H9 (cell line): Measurements from ENCODE around the gene TXNDC17. TPM values are rescaled to one million over a fixed set of nuclear protein-coding genes. Genes with fewer than 3 reads are reported as not detected.

Experiments used
- DNase-seq: peaks from one replicate; pipeline ENCODE4 v3.0.0-alpha.2; 2017
- H2AFZ ChIP-seq: one replicate; pipeline ENCODE4 v1.6.1; 2013; ENCODE audit warnings: mild to moderate bottlenecking, low read length, control low read depth, moderate library complexity
- H2AK5ac ChIP-seq: 2 replicates; pipeline ENCODE4 v1.6.1; 2013; ENCODE audit warnings: low read length, control low read depth, mixed read lengths; ENCODE audit not compliant: insufficient read length
- H2BK120ac ChIP-seq: one replicate; pipeline ENCODE4 v1.6.1; 2013; ENCODE audit warnings: low read depth, mild to moderate bottlenecking, low read length, control low read depth, inconsistent platforms; ENCODE audit not compliant: poor library complexity, severe bottlenecking
- H2BK12ac ChIP-seq: 2 replicates; pipeline ENCODE4 v1.6.1; 2013; ENCODE audit warnings: low read length, control low read depth, mixed read lengths, low read depth; ENCODE audit not compliant: insufficient read length
- H2BK15ac ChIP-seq: 2 replicates; pipeline ENCODE4 v1.6.1; 2013; ENCODE audit warnings: low read depth, low read length, control low read depth
- H2BK20ac ChIP-seq: one replicate; pipeline ENCODE4 v1.6.1; 2013; ENCODE audit warnings: low read depth, mild to moderate bottlenecking, low read length, control low read depth, inconsistent platforms; ENCODE audit not compliant: poor library complexity, severe bottlenecking
- H2BK5ac ChIP-seq: 2 replicates; pipeline ENCODE4 v1.6.1; 2013; ENCODE audit warnings: low read length, control low read depth, mixed read lengths; ENCODE audit not compliant: insufficient read length
- H3K14ac ChIP-seq: 2 replicates; pipeline ENCODE4 v1.6.1; 2013; ENCODE audit warnings: low read length, control low read depth; ENCODE audit not compliant: insufficient read depth
- H3K18ac ChIP-seq: 2 replicates; pipeline ENCODE4 v1.6.1; 2013; ENCODE audit warnings: low read depth, mild to moderate bottlenecking, mixed read lengths, low read length, control low read depth; ENCODE audit not compliant: insufficient read length
- H3K23ac ChIP-seq: 2 replicates; pipeline ENCODE4 v1.6.1; 2013; ENCODE audit warnings: low read length, control low read depth, mixed read lengths, low read depth; ENCODE audit not compliant: insufficient read length
- H3K23me2 ChIP-seq: 2 replicates; pipeline ENCODE4 v1.6.1; 2013; ENCODE audit warnings: low read depth, mild to moderate bottlenecking, mixed read lengths, low read length, control low read depth; ENCODE audit not compliant: insufficient read length, poor library complexity, severe bottlenecking
- H3K27ac ChIP-seq: 2 replicates; pipeline ENCODE4 v1.5.1; 2013; ENCODE audit warnings: low read length, control low read depth, mixed read lengths, low read depth; ENCODE audit not compliant: insufficient read length
- H3K27me3 ChIP-seq: 2 replicates; pipeline ENCODE4 v1.6.1; 2013; ENCODE audit warnings: low read length, control low read depth, inconsistent platforms; ENCODE audit not compliant: insufficient read depth
- H3K4ac ChIP-seq: 2 replicates; pipeline ENCODE4 v1.6.1; 2013; ENCODE audit warnings: low read depth, mild to moderate bottlenecking, control low read depth, inconsistent platforms, low read length, moderate library complexity
- H3K4me1 ChIP-seq: 2 replicates; pipeline ENCODE4 v1.6.1; 2013; ENCODE audit warnings: low read length, control low read depth, inconsistent platforms; ENCODE audit not compliant: insufficient read depth
- H3K4me2 ChIP-seq: 2 replicates; pipeline ENCODE4 v1.6.1; 2013; ENCODE audit warnings: low read length, control low read depth, mixed read lengths; ENCODE audit not compliant: insufficient read length, insufficient read depth
- H3K56ac ChIP-seq: 2 replicates; pipeline ENCODE4 v1.6.1; 2013; ENCODE audit warnings: low read depth, mild to moderate bottlenecking, mixed read lengths, low read length, control low read depth; ENCODE audit not compliant: insufficient read length
- H3K79me1 ChIP-seq: 2 replicates; pipeline ENCODE4 v1.6.1; 2013; ENCODE audit warnings: low read depth, mild to moderate bottlenecking, moderate library complexity, low read length, control low read depth, inconsistent platforms; ENCODE audit not compliant: insufficient read depth, poor library complexity, severe bottlenecking
- H3K79me2 ChIP-seq: 2 replicates; pipeline ENCODE4 v1.6.1; 2013; ENCODE audit warnings: low read length, control low read depth, inconsistent platforms; ENCODE audit not compliant: insufficient read depth
- H3K9ac ChIP-seq: 2 replicates; pipeline ENCODE4 v1.6.1; 2013; ENCODE audit warnings: low read length, control low read depth, mixed read lengths; ENCODE audit not compliant: insufficient read length; ENCODE audit errors: extremely low read depth
- H3K9me3 ChIP-seq: one replicate; pipeline ENCODE4 v1.6.1; 2013; ENCODE audit warnings: low read depth, low read length, inconsistent platforms; ENCODE audit not compliant: control insufficient read depth
- H3T11ph ChIP-seq: one replicate; pipeline ENCODE4 v1.6.1; 2013; ENCODE audit warnings: mild to moderate bottlenecking, low read length, control low read depth, inconsistent platforms
- H4K20me1 ChIP-seq: one replicate; pipeline ENCODE4 v1.6.1; 2013; ENCODE audit not compliant: control insufficient read depth, insufficient read length, insufficient read depth
- H4K5ac ChIP-seq: 2 replicates; pipeline ENCODE4 v1.6.1; 2013; ENCODE audit warnings: low read depth, mild to moderate bottlenecking, mixed read lengths, low read length, control low read depth; ENCODE audit not compliant: insufficient read length
- H4K8ac ChIP-seq: replicated peaks from 2 replicates; pipeline ENCODE4 v1.6.1; 2013; ENCODE audit warnings: low read length, control low read depth, mixed read lengths, low read depth; ENCODE audit not compliant: insufficient read length
- H4K91ac ChIP-seq: 2 replicates; pipeline ENCODE4 v1.6.1; 2013; ENCODE audit warnings: low read depth, mild to moderate bottlenecking, moderate library complexity, mixed read lengths, low read length, control low read depth; ENCODE audit not compliant: insufficient read length
- H3K27ac Mint-ChIP-seq, 3 experiments: 2 replicates in 2 of 3; 3 replicates in 1 of 3; pipeline ENCODE4 v1.8.0; 2020 to 2021; ENCODE audit warnings: mixed read lengths in 3 of 3, mild to moderate bottlenecking in 1 of 3, moderate library complexity in 1 of 3
- H3K27me3 Mint-ChIP-seq: 2 replicates; pipeline ENCODE4 v1.8.0; 2021; ENCODE audit warnings: low read depth, mild to moderate bottlenecking, moderate library complexity, mixed read lengths
- H3K36me3 Mint-ChIP-seq, 3 experiments: 2 replicates in 2 of 3; 3 replicates in 1 of 3; pipeline ENCODE4 v1.8.0; 2020 to 2021; ENCODE audit warnings: low read depth in 3 of 3, mixed read lengths in 3 of 3; ENCODE audit not compliant: insufficient read depth in 1 of 3
- H3K4me1 Mint-ChIP-seq, 2 experiments: 2 replicates each; pipeline ENCODE4 v1.8.0; 2020; ENCODE audit warnings: mixed read lengths in 2 of 2
- H3K4me3 Mint-ChIP-seq, 2 experiments: 2 replicates in 1 of 2; 3 replicates in 1 of 2; pipeline ENCODE4 v1.8.0; 2020 to 2021; ENCODE audit warnings: mild to moderate bottlenecking in 2 of 2, mixed read lengths in 2 of 2, moderate library complexity in 1 of 2
- H3K9me3 Mint-ChIP-seq, 2 experiments: 2 replicates in 1 of 2; 3 replicates in 1 of 2; pipeline ENCODE4 v1.8.0; 2020; ENCODE audit warnings: mild to moderate bottlenecking in 2 of 2, mixed read lengths in 2 of 2, moderate library complexity in 1 of 2
- WGBS: extraction: QIAGEN DNeasy Blood & Tissue Kit; methylation state at CpG from one replicate; pipeline ENCODE4 v1.1.7; 2013; ENCODE audit warnings: missing lambda C conversion rate, low lambda C conversion rate, mixed read lengths; ENCODE audit not compliant: insufficient read length; ENCODE audit errors: extremely low coverage; 5-methylcytosine and 5-hydroxymethylcytosine counted together
- total RNA-seq: library from RNA; stranded (reverse); gene quantifications from 2 replicates; pipeline ENCODE4 v1.2.1, GENCODE V29; 2021
- TF ChIP-seq, protein P1 (sequence below): fragments of 200-600 bp; sonication (generic); conservative IDR thresholded peaks from 3 replicates; pipeline ENCODE4 v1.8.0; 2021; ENCODE audit warnings: antibody characterized with exemption, mild to moderate bottlenecking

The TXNDC17 gene
- total RNA-seq, 1 experiment from 2014 or later: 170 TPM

GRCh38 chr17:6690641-6691040 is 49.8 kb downstream of the TXNDC17 start:
- no peak overlapping the region for H2AK5ac ChIP-seq
- H4K5ac ChIP-seq: no peak overlapping the region
- no peak overlapping the region for H3K23ac ChIP-seq
- H3K4me1 ChIP-seq: no peaks in the 10 kb centered on the region
- no peaks in the 10 kb centered on the region for H3K9me3 ChIP-seq
- H2AFZ ChIP-seq: no peak overlapping the region
- no peak overlapping the region for H2BK20ac ChIP-seq
- Mint-ChIP-seq H3K27ac (no peak overlapping the region), H3K4me3 (no peak overlapping the region), H3K36me3 (no peaks in the 10 kb centered on the region), H3K4me1 (no peaks in the 10 kb centered on the region), H3K27me3 (peaks cover 25% of the 10 kb centered on the region), H3K9me3 (no peaks in the 10 kb centered on the region)
- no peak overlapping the region for H3K27ac ChIP-seq
- H3K9ac ChIP-seq: no peak overlapping the region
- no peak overlapping the region for H2BK12ac ChIP-seq
- H2BK5ac ChIP-seq: no peak overlapping the region
- no peak overlapping the region for H2BK15ac ChIP-seq
- H3T11ph ChIP-seq: no peak overlapping the region
- no peak overlapping the region for H3K4me2 ChIP-seq
- H3K14ac ChIP-seq: no peak overlapping the region
- WGBS: no CpG with 5 or more reads among the region's 11 CpGs
- no peaks in the 10 kb centered on the region for H3K27me3 ChIP-seq
- DNase-seq: no peak
- no peak overlapping the region for H4K8ac ChIP-seq
- H3K23me2 ChIP-seq: no peaks in the 10 kb centered on the region
- H3K79me2 ChIP-seq: no peaks in the 10 kb centered on the region
- no peaks in the 10 kb centered on the region for H4K20me1 ChIP-seq
- H3K79me1 ChIP-seq: no peaks in the 10 kb centered on the region
- TF ChIP-seq, protein P1, sequence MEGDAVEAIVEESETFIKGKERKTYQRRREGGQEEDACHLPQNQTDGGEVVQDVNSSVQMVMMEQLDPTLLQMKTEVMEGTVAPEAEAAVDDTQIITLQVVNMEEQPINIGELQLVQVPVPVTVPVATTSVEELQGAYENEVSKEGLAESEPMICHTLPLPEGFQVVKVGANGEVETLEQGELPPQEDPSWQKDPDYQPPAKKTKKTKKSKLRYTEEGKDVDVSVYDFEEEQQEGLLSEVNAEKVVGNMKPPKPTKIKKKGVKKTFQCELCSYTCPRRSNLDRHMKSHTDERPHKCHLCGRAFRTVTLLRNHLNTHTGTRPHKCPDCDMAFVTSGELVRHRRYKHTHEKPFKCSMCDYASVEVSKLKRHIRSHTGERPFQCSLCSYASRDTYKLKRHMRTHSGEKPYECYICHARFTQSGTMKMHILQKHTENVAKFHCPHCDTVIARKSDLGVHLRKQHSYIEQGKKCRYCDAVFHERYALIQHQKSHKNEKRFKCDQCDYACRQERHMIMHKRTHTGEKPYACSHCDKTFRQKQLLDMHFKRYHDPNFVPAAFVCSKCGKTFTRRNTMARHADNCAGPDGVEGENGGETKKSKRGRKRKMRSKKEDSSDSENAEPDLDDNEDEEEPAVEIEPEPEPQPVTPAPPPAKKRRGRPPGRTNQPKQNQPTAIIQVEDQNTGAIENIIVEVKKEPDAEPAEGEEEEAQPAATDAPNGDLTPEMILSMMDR: no peak
- H2BK120ac ChIP-seq: no peak overlapping the region
- no peak overlapping the region for H4K91ac ChIP-seq
- H3K4ac ChIP-seq: no peak overlapping the region
- no peak overlapping the region for H3K18ac ChIP-seq
- no peak overlapping the region for H3K56ac ChIP-seq
